Caco-2 (cell line): ENCODE data around the gene IMMT. TPM values are rescaled to one million over a fixed set of nuclear protein-coding genes. Genes with fewer than 3 reads are reported as not detected.

Experiments used
- BruUV-seq: library from RNA; stranded (reverse); fragments of 400-500 nt; replicated peaks from 2 replicates; lab custom pipeline; 2021; lab: Mats Ljungman, UMichigan
- CTCF ChIA-PET: fragments of 300-600 bp; sonication (Branson Sonifier 250); formaldehyde crosslinking; loops from one replicate; lab custom pipeline; 2022; ENCODE audit warnings: antibody characterized with exemption; lab: Charles Lee
- POLR2A ChIA-PET: fragments of 300-600 bp; sonication (Branson Sonifier 250); formaldehyde crosslinking; loops from one replicate; lab custom pipeline; 2022; ENCODE audit warnings: antibody characterized with exemption; lab: Charles Lee
- DNase-seq, 2 experiments: peaks; one replicate each; pipeline versions ENCODE4 v3.0.0 to v3.0.0-alpha.2; 2020 to 2022
- H3K27me3 ChIP-seq: replicated peaks from 2 replicates; pipeline ENCODE4 v1.6.0; 2011; ENCODE audit warnings: low read length; ENCODE audit not compliant: control insufficient read depth, insufficient read depth
- H3K36me3 ChIP-seq: 2 replicates; pipeline ENCODE4 v1.5.1; 2011; ENCODE audit warnings: low read length; ENCODE audit not compliant: control insufficient read depth, insufficient read depth
- H3K4me1 ChIP-seq: fragments of 250-450 bp; sonication (Bioruptor Pico); 2 replicates; pipeline ENCODE4 v1.5.1; 2020; ENCODE audit warnings: mild to moderate bottlenecking
- H3K4me3 ChIP-seq: 2 replicates; pipeline ENCODE4 v1.5.1; 2011; ENCODE audit warnings: low read depth, mild to moderate bottlenecking, control low read depth, low read length
- H3K9me3 ChIP-seq: fragments of 250-450 bp; sonication (Bioruptor Pico); 2 replicates; pipeline ENCODE4 v1.5.1; 2020; ENCODE audit warnings: mild to moderate bottlenecking, moderate library complexity
- H3K27ac Mint-ChIP-seq: one replicate; pipeline ENCODE4 v1.8.0; 2022; ENCODE audit warnings: mixed read lengths; ENCODE audit not compliant: unreplicated experiment
- H3K27me3 Mint-ChIP-seq: one replicate; pipeline ENCODE4 v1.8.0; 2022; ENCODE audit warnings: mixed read lengths; ENCODE audit not compliant: insufficient read depth, unreplicated experiment
- H3K36me3 Mint-ChIP-seq: one replicate; pipeline ENCODE4 v1.8.0; 2022; ENCODE audit warnings: mild to moderate bottlenecking, mixed read lengths; ENCODE audit not compliant: insufficient read depth, unreplicated experiment
- H3K4me1 Mint-ChIP-seq: one replicate; pipeline ENCODE4 v1.8.0; 2022; ENCODE audit warnings: low read depth, mixed read lengths; ENCODE audit not compliant: unreplicated experiment
- H3K4me3 Mint-ChIP-seq: one replicate; pipeline ENCODE4 v1.8.0; 2022; ENCODE audit warnings: mild to moderate bottlenecking, moderate library complexity, mixed read lengths; ENCODE audit not compliant: unreplicated experiment
- H3K9me3 Mint-ChIP-seq: one replicate; pipeline ENCODE4 v1.8.0; 2022; ENCODE audit warnings: mixed read lengths; ENCODE audit not compliant: unreplicated experiment
- CTCF ChIP-seq, 2 experiments: fragments of 200-600 bp in 1 of 2; IDR thresholded peaks; 1 replicate in 1 of 2; 2 replicates in 1 of 2; pipeline versions ENCODE4 v1.5.1 to v1.8.0; 2011 to 2022; ENCODE audit warnings: antibody characterized with exemption in 1 of 2, control low read depth in 1 of 2, inconsistent platforms in 1 of 2, low read depth in 1 of 2, low read length in 1 of 2, mild to moderate bottlenecking in 1 of 2, moderate library complexity in 1 of 2; ENCODE audit not compliant: insufficient read depth in 1 of 2, severe bottlenecking in 1 of 2, unreplicated experiment in 1 of 2
- intact Hi-C: fragments of 100-400 bp; cut with micrococcal nuclease; formaldehyde crosslinking; loops from one replicate; pipeline ENCODE4 v1.10.0; 2022; ENCODE audit not compliant: unreplicated experiment
- total RNA-seq: library from RNA; stranded (reverse); gene quantifications from 2 replicates; pipeline ENCODE4 v1.2.3, GENCODE V29; 2022

Gene IMMT
- total RNA-seq, 1 experiment from 2014 or later = 129 TPM

- no peaks in the 10 kb centered on the region for H3K9me3 ChIP-seq
- Mint-ChIP-seq H3K27ac (peak overlapping the region; percentile 81), H3K4me3 (peak overlapping the region; percentile 84), H3K4me1 (peaks cover 33% of the 10 kb centered on the region), H3K9me3 (no peaks in the 10 kb centered on the region), H3K27me3 (no peaks in the 10 kb centered on the region), H3K36me3 (peaks cover 50% of the 10 kb centered on the region)
- ChIA-PET CTCF (interaction anchor here (0.8 to 0.9 kb wide), 2 partner anchors 20 to 88 kb away, joined by 3 read pairs; partner anchors contain the start of genes POLR1A and PTCD3), POLR2A (interaction anchor here (0.5 kb wide), 1 partner anchor 53 kb away, joined by 4 read pairs; no protein-coding TSS in a partner anchor)
- peaks cover 9% of the 10 kb centered on the region; the same call in 1 of the 2 replicates for H3K4me1 ChIP-seq
- no peaks in the 10 kb centered on the region for H3K36me3 ChIP-seq
- H3K27me3 ChIP-seq = no peaks in the 10 kb centered on the region
- H3K4me3 ChIP-seq = peak overlapping the region; percentile 68
- no TSS peak for BruUV-seq
- intact Hi-C loops = loop anchor here (2.0 to 10.0 kb wide), 3 partner anchors 21 to 251 kb away; partner anchors contain the start of gene KDM3A
- peak in 1 of 2 experiments; percentile 11 for TF ChIP-seq CTCF (IDR thresholded peaks at IDR 0.05; ENCODE audit: insufficient read depth in 1 of 2, low read depth in 1 of 2, low read length in 1 of 2, severe bottlenecking in 1 of 2, unreplicated experiment in 1 of 2)
- DNase-seq = peak in 1 of 2 experiments; percentile 18
Measured at GRCh38 chr2:86193901-86194567, 1.2 kb downstream of the IMMT start.

GRCh38 chr2:86189782-86190416 is 5.4 kb downstream of the IMMT start:
- H3K4me3 Mint-ChIP-seq = no peak overlapping the region
- Histone ChIP-seq H3K27me3 (no peaks in the 10 kb centered on the region), H3K36me3 (no peaks in the 10 kb centered on the region), H3K9me3 (no peaks in the 10 kb centered on the region), H3K4me3 (no peak overlapping the region), H3K4me1 (peaks cover 8% of the 10 kb centered on the region)
- H3K27me3 Mint-ChIP-seq = no peaks in the 10 kb centered on the region
- H3K4me1 Mint-ChIP-seq = peaks cover 35% of the 10 kb centered on the region
- no peaks in the 10 kb centered on the region for H3K9me3 Mint-ChIP-seq
- ChIA-PET POLR2A (interaction anchor here (0.6 kb wide), 1 partner anchor 39 kb away, joined by 8 read pairs; no protein-coding TSS in a partner anchor), CTCF (no interaction called here)
- H3K27ac Mint-ChIP-seq = no peak overlapping the region
- H3K36me3 Mint-ChIP-seq = peaks cover 38% of the 10 kb centered on the region
- intact Hi-C loops = loop anchor here (10.0 kb wide), 1 partner anchor 255 kb away; the partner anchor contains the start of gene KDM3A
- TF ChIP-seq CTCF (IDR thresholded peaks at IDR 0.05; ENCODE audit: insufficient read depth in 1 of 2, low read depth in 1 of 2, low read length in 1 of 2, severe bottlenecking in 1 of 2, unreplicated experiment in 1 of 2) = no peak
- no TSS peak for BruUV-seq
- no peak for DNase-seq

- Histone ChIP-seq H3K4me1 (peaks cover 12% of the 10 kb centered on the region; the same call in 1 of the 2 replicates), H3K36me3 (no peaks in the 10 kb centered on the region), H3K4me3 (no peak overlapping the region), H3K27me3 (no peaks in the 10 kb centered on the region), H3K9me3 (no peaks in the 10 kb centered on the region)
- BruUV-seq = no TSS peak
- POLR2A ChIA-PET = no interaction called here
- DNase-seq = no peak
- no peaks in the 10 kb centered on the region for H3K27me3 Mint-ChIP-seq
- peaks cover 31% of the 10 kb centered on the region for H3K4me1 Mint-ChIP-seq
- no peaks in the 10 kb centered on the region for H3K9me3 Mint-ChIP-seq
- TF ChIP-seq CTCF (IDR thresholded peaks at IDR 0.05; ENCODE audit: insufficient read depth in 1 of 2, low read depth in 1 of 2, low read length in 1 of 2, severe bottlenecking in 1 of 2, unreplicated experiment in 1 of 2) = no peak
- no peak overlapping the region for H3K27ac Mint-ChIP-seq
- H3K36me3 Mint-ChIP-seq = peaks cover 17% of the 10 kb centered on the region
- no peak overlapping the region for H3K4me3 Mint-ChIP-seq
- CTCF ChIA-PET = no interaction called here
- intact Hi-C loops = no loop called here
Measured at GRCh38 chr2:86186431-86186830, 8.8 kb downstream of the IMMT start.
